Lower lobe of right lung (tissue), 2 donors: Measurements from ENCODE around the gene IL17B. TPM values are rescaled to one million over a fixed set of nuclear protein-coding genes. Genes with fewer than 3 reads are reported as not detected.

Experiments used
- ATAC-seq, 2 donors: fragments of 200-7000 bp; cut with Tn5 transposase; one replicate each; pipeline ENCODE4 v1.9.1; 2020 to 2022; ENCODE audit warnings: mild to moderate bottlenecking in 2 of 2, moderate library complexity in 2 of 2
- DNase-seq: peaks from one replicate; pipeline ENCODE4 v3.0.0-alpha.2; 2020
- H3K27ac ChIP-seq: fragments of 200-600 bp; one replicate; pipeline ENCODE4 v1.8.0; 2022
- H3K27me3 ChIP-seq: fragments of 200-600 bp; one replicate; pipeline ENCODE4 v1.8.0; 2022; ENCODE audit warnings: low read depth
- H3K36me3 ChIP-seq: fragments of 200-600 bp; one replicate; pipeline ENCODE4 v1.8.0; 2022; ENCODE audit warnings: mild to moderate bottlenecking
- H3K4me1 ChIP-seq: fragments of 200-600 bp; one replicate; pipeline ENCODE4 v1.8.0; 2022
- H3K4me3 ChIP-seq: fragments of 200-600 bp; one replicate; pipeline ENCODE4 v1.8.0; 2022; ENCODE audit warnings: mild to moderate bottlenecking
- H3K9me3 ChIP-seq: fragments of 200-600 bp; one replicate; pipeline ENCODE4 v1.8.0; 2022
- intact Hi-C: fragments of 100-400 bp; cut with DNase I; formaldehyde crosslinking; loops from one replicate; pipeline ENCODE4 v1.11.0; 2022
- total RNA-seq: library from RNA; stranded (reverse); fragmentation: NEBNext Ultra II Directional; extraction: Animal tissue kit (Norgen Biotek cat#: 25700); gene quantifications from one replicate; pipeline ENCODE4 v1.2.1, GENCODE V29; 2021
- TF ChIP-seq, protein P1 (sequence below): fragments of 200-600 bp; IDR thresholded peaks from one replicate; pipeline ENCODE4 v1.8.0; 2022; ENCODE audit warnings: antibody characterized with exemption, mild to moderate bottlenecking
- donor health status: DM: no; HTN: yes; CAD: no; lungs with severe emphysema.

The IL17B gene
- total RNA-seq, 1 donor from 2014 or later = not detected

- DNase-seq = no peak
- TF ChIP-seq, protein P1, sequence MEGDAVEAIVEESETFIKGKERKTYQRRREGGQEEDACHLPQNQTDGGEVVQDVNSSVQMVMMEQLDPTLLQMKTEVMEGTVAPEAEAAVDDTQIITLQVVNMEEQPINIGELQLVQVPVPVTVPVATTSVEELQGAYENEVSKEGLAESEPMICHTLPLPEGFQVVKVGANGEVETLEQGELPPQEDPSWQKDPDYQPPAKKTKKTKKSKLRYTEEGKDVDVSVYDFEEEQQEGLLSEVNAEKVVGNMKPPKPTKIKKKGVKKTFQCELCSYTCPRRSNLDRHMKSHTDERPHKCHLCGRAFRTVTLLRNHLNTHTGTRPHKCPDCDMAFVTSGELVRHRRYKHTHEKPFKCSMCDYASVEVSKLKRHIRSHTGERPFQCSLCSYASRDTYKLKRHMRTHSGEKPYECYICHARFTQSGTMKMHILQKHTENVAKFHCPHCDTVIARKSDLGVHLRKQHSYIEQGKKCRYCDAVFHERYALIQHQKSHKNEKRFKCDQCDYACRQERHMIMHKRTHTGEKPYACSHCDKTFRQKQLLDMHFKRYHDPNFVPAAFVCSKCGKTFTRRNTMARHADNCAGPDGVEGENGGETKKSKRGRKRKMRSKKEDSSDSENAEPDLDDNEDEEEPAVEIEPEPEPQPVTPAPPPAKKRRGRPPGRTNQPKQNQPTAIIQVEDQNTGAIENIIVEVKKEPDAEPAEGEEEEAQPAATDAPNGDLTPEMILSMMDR = no peak
- Histone ChIP-seq H3K36me3 (peaks cover 5% of the 10 kb centered on the region), H3K4me1 (peaks cover 8% of the 10 kb centered on the region), H3K27ac (peak overlapping the region; percentile 76), H3K4me3 (peak overlapping the region; percentile 54), H3K27me3 (no peaks in the 10 kb centered on the region), H3K9me3 (no peaks in the 10 kb centered on the region)
- intact Hi-C loops = no loop called here
- peak; percentile 74 to 85 for ATAC-seq
Observed at GRCh38 chr5:149406203-149406978, 27.3 kb upstream of the IL17B start.

DNA sequence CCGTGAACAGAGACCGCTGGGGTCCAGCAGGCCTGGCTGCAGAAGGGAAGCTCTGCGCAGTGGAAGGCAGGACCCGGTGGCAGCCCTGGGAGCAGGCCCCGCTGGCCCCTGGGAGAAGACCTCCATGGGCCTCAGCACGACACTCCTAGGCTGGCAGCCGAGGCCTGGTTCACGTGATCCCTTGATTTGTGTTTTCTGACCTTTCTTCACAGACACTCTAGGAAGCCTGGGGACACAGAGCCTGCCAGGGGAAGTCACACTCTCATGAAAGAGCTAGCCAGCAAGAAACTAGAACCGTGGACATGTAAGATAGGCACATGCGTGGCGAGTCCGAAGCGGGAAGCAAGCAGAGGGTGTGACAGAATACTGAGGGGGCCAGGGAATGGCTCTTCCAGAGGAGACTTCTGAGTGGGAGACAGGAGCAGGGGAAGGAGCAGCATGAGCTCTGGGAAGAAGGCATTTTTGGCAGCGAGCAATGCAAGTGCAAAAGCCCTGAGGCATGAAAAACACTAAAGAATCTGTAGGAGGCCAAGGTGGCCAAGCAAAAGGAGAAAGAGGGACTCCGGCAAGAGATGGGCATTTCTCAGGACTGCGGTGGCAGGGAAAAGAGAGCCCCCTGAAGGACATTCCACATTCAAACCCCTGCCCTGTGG lies 26.6 kb upstream of the IL17B start:
- DNase-seq = no peak
- H3K27me3 ChIP-seq = no peaks in the 10 kb centered on the region
- H3K4me3 ChIP-seq = peak overlapping the region; percentile 1

DNA sequence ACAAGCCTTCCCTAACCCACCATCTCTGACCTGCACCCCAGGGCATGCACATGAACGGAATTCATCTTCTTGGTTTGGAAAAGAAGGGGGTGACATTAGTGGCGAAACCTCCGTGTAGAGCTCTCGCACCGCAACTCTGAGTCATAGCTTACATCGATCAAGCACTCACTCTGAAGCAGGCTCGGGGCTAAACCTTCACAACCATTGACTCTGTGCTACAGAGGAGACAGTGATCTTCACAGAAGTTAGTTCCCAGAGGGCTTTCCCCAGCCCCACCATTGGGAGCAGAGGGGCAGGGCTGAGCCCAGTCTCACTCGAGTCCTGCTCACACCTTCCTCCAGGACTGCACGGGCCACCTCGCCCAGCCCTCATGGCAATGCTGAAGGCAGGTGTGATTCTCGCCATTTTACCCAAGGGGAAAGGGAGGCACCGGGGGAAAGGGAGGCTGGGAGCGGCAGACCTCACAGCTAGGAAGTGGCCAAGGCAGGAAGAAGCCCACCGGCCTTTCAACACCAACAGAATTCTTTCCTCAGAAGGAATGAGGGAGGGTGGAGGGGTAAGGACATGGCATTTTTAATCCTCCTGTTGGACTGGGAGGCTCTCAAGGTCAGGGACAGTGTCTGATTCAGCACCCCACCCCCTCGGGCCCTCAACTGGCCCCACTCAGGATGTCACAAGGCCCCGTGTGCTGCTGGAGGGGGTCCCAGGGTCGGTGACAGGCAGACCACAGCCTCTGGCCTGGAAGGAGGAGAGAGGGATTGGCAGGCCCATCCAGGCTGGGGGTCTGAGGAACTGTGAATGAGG lies 25.9 kb upstream of the IL17B start:
- intact Hi-C loops = no loop called here
- Histone ChIP-seq H3K4me3 (no peak overlapping the region), H3K36me3 (peaks cover under 1% of the 10 kb centered on the region), H3K27ac (peak overlapping the region; percentile 73), H3K4me1 (peaks cover 8% of the 10 kb centered on the region), H3K9me3 (no peaks in the 10 kb centered on the region), H3K27me3 (no peaks in the 10 kb centered on the region)
- ATAC-seq (no peak), DNase-seq (no peak)
- TF ChIP-seq, protein P1 = no peak

More for the DNA sequence above, 26.6 kb upstream of the IL17B start:
- ATAC-seq = no peak
- Histone ChIP-seq H3K27ac (peak overlapping the region; percentile 73), H3K4me1 (peaks cover 8% of the 10 kb centered on the region), H3K36me3 (peaks cover 5% of the 10 kb centered on the region), H3K9me3 (no peaks in the 10 kb centered on the region)
- TF ChIP-seq, protein P1 = no peak
- intact Hi-C loops = no loop called here

DNA sequence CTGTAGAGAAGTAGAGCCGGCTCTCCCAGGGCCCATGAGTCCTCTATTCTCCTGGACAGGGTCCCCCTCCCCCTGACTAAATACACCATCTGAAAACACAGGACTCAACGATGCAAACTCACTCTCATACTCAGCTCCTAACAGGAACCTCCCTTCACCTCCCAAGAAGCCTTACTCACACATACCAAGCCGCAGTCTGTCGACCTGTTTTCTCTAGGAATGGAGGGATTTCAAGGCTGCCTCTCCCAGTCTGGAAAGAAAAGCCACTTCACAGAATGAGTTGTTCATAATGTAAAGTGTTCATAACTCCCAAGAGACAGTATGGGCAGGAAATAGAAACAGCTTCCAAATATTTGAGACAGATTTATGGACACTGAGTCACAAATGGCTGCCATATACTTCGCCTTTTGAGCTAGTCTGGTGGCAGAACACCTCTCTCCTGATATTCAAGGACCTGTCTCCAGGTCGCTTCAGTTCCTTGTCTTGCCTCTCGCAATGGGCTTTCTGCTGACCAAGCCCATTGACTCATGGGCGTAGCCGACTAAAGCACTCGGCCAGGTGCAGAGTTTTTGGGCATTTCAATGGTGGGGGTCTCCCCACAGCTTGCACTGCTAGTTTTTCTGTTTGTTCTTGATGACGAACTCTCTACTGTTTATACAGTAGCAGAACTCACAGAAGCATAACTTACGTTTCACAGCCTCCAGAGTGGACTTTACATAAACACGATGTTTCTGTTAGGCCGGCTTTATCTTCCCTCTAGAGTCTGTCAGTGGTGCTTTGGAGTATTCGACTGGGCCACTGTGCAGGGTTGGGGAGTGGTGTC lies 25.0 kb upstream of the IL17B start:
- TF ChIP-seq, protein P1 = no peak
- Histone ChIP-seq H3K27me3 (no peaks in the 10 kb centered on the region), H3K9me3 (no peaks in the 10 kb centered on the region), H3K36me3 (no peaks in the 10 kb centered on the region), H3K4me1 (peaks cover 8% of the 10 kb centered on the region), H3K27ac (no peak overlapping the region), H3K4me3 (no peak overlapping the region)
- intact Hi-C loops = no loop called here
- DNase-seq (no peak), ATAC-seq (no peak)

DNA sequence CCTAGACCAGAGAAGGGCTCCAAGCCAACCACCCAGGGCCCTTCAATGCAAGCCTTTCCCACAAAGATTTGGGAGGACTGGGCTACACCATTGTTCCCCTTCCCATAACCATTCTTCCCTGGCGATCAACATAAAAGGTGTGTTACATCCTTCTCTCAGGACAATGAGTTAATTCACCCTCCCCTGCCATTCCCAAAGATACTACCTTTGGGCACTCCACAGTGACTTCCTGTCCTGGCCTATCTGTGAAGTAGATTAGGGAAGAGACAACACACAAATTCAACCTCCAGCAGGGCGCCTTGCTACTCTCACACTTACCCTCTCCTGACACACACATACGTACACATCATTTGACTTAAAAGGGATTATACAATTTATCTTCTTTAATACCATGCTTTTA lies 23.2 kb upstream of the IL17B start:
- Histone ChIP-seq H3K36me3 (no peaks in the 10 kb centered on the region), H3K9me3 (no peaks in the 10 kb centered on the region), H3K27ac (no peak overlapping the region), H3K27me3 (no peaks in the 10 kb centered on the region), H3K4me3 (no peak overlapping the region), H3K4me1 (peaks cover 8% of the 10 kb centered on the region)
- intact Hi-C loops = no loop called here
- DNase-seq (no peak), ATAC-seq (no peak)
- TF ChIP-seq, protein P1 = no peak
